GM18505 (cell line): ENCODE measurements around the gene NRGN.

ENCODE experiments used
- ATAC-seq: cut with Tn5 transposase; IDR thresholded peaks from one replicate; pipeline ENCODE4 v1.9.1; 2021; ENCODE audit not compliant: unreplicated experiment
- POLR2A ChIP-seq: IDR thresholded peaks from 4 replicates; pipeline ENCODE4 v1.6.1; 2011; ENCODE audit warnings: borderline replicate concordance; ENCODE audit not compliant: insufficient read depth, insufficient read length; ENCODE audit errors: extremely low read depth

NRGN gene

DNA sequence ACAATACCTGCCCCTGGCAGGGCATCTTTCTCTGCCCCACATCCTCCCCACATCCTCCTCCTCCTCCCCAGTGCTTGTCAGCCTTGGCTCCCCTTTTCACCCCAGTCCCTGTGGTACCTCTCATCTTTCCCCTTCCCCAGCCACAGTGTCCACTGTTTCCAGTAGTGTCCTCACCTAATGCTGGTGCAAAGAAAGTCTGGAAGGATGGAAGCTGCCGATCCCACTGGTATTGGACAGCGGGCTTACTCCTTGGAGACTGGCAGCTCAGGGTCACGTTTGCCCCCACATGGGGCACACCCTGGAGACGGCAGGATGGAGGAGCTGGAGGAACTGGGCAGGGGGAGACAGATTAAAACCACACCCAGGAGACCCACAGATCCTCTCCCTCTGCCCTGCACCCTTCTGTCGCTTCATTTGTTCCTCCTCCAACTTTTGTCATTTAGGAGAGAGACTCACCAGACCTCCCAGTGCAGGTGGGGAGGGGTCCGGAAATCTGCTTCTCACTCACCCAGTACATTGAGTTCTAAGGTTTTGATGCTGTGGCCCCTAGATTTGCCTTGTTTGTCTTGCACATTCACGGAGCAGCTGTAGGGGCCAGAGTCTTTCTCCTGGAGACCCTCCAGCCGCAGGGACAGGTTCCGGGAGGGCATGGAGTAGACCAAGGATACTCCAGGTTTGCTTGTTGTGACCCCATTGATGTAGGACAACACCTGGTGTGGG, 16.5 kb downstream of the NRGN start:
- no peak for TF ChIP-seq POLR2A
- ATAC-seq, result no peak

DNA sequence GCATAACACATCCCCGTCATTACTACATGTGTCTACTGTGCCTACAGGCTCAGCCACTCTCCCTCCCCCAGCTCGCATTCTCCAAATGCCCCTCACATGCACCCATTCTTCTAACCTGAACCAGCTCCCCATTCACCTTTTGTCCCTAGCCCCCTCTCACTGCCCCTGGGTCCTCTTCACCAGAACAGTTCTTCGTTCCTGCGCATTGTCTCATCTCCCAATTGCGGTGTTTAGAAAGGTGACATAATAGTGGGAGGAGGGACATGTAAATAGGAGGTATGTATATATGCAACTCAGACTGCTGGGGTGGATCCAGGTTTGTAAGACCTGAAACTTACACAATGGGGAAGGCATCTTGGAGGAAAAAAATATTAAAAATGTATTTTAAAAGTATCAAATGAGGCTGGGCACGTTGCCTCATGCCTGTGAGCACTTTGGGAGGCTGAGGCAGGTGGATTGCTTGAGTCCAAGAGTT, 17.0 kb downstream of the NRGN start:
- ATAC-seq, result no peak
- no peak for TF ChIP-seq POLR2A

DNA sequence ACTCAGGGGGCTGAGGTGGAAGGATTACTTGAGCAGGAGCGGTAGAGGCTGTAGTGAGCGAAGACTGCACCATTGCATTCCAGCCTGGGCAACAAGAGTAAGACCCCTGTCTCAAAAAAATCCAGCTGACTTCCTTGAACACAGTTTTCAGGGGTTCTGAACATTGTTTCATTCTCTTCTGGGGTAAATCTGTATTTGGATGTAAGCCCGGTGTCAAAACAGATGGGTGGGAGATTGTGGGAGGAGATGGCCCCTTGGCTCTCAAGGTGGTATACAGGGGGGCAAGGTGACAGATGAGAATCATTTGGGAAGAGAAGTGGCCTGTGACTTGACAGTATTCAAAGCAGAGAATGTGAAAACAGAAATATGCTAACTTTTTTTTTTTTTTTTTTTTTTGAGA, 17.6 kb downstream of the NRGN start:
- no peak for ATAC-seq
- no peak for TF ChIP-seq POLR2A

DNA sequence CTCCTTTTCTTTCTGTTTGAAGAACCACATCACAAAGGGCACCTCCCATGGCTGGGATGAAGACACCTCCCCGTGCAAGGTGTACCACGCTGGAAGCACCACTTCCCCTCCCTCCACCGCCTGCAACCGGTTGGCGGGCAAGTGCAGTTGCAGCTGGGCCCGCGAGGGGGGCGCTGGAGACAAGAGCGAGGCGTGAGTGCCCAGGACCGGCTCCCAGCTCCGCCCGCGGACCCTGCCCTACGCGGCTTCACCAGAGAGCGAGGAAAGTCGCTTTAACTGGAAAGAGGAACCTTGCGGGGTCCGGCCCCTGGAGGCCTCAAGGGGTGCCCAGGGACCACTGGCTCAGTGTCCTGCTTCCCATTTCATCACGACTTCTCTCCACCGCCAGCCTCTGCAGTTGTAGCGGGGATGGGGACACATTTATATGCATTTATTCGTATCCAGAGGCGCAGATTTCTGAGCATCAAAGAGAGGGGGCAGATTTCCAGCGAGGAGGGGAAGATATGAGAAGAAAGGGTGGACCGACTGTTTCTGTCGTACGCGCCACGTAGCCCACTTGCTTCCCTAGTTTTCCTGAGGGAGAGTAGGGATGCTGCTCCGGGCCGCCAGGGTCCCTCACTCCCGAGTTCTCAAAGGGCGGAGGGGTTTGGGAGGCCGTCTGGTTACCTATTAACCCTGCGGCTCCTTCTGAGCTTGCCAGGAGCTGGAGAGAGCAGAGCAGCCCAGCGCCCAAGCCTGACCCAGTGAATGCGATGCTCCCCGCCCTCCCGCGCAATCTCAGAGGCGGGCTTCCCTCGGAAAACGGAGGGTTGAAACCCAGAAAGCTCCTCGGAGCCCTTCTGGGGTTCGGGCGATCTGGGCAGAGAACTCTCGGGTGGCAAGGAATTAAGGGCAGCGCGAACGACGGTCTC, 18.9 kb downstream of the NRGN start:
- peak; percentile 44 for ATAC-seq
- TF ChIP-seq POLR2A, result no peak

DNA sequence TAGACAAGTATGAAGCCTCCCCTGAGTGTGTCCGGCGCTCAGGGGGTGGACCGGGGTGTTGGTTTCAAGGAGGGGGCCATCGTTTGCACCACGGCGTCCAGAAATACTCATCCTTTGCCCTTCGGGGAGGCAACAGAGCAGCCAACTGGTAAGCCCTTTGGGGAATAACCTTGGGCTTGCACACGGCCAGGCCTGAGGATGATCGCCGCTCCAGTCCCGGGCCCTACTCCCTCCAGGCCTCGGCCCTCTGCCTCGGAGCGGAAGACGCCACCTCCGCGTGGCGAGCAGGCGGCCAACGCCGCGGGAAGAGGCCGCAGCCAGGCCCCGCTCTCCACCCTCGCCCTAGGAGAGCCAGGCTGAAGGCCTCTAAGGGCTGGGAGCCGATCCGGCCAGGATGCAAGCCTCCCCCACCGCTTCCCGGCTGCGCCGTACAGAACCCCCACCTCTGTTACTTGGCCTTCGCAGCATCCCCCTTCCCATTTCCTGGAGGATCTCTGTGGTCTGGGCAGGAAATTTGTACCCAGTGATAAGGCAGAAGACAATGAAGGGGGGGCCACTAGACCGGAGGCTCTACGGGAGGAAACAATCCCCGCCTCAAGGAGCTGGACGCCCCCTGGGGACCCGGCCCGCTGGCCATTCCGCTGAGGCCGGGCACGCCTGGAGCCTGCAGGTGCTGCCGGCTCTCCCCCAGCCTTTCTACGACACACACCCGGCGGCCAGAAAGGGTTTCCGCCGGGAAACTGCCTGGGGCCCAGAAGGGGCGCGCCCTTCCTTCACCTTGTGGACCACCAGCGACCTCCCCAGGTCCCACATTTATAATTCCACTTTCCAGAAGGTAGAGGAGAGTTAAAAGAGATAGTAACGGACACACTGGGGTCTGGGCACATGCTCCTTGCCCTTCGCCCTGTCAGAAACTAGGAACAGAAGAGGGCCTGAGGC, 19.8 kb downstream of the NRGN start:
- no peak for TF ChIP-seq POLR2A
- ATAC-seq, result no peak

DNA sequence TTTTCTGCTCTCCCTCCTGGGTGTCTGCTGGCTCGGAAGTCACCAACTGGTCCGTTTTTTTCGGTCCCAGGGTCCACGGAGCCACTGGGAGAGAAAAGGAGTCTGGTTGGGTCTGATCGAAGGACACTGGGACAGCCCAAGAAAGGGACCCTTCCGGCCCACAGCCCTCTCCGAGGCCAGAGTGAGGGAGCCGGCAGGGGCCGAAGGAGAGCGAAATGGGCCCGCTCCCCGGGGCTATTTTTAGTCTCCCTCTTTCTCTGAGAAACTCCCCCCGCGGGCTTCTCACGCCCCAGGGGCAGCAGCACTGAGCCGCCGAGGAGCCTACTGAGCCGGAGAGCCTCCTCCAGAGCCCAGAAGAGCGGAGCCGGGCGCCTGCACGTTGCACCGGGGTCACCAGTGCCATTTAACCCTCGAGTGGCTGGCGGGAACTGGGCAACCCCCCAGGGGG, 20.5 kb downstream of the NRGN start:
- TF ChIP-seq POLR2A, result peak; percentile 57
- ATAC-seq, result peak; percentile 28

DNA sequence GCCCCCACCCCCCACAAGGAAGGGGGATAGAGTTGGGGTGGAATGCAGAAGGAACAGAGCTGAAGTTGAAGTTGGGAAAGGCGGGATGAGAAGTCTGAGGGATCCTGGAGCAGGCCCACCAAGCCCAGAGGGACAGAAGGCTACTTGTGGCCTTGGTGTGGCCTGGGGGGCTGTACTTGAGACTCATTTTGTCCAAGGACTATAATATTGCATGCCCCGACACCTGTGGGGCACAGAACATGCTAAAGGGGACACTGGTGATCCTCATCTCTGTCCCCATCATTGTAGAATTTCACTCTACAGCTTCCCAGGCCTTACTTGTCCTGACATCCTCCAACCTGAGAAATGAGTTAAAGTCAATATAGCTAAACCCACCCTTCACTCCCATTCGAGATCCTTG, 21.1 kb downstream of the NRGN start:
- no peak for ATAC-seq
- no peak for TF ChIP-seq POLR2A

DNA sequence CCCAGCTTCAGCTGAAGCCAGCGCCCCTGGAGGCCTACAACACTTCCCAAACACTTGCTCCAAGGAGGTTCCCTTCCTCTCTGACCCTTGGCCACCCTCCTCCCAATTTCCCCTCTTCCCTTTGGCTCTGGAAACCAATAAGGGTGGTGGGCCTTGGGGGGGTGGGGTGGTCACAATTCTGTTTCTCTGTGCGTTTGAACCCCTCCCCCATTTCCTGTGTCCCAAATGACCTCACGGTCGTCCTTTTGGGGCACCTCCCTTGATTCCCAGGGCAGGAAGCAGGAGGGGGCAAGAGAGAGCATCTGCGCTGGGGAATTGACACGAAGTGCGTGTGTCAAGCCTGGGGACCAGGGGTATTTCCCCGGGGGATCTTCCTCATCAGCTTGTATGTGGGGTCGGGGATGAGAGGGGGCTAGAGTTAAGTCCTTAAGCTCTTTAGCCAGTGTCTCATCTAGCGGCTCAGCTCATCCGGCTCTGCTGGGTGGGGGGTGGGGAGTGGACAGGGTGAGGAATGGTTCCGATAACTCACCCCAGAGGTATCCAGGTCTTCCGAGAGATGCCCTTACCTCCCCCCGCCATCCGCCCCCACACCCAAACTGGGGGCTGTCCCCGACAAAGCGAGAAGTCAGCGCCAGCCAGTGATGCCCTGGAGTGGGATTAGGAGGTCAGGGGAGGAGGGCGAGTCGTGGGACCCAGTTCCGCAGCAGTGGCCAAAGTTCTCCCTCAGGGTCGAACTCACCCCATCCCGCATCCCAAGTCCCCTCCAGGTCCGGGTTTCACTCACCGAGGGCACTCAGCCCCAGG, 21.8 kb downstream of the NRGN start:
- ATAC-seq, result peak; percentile 1
- no peak for TF ChIP-seq POLR2A

DNA sequence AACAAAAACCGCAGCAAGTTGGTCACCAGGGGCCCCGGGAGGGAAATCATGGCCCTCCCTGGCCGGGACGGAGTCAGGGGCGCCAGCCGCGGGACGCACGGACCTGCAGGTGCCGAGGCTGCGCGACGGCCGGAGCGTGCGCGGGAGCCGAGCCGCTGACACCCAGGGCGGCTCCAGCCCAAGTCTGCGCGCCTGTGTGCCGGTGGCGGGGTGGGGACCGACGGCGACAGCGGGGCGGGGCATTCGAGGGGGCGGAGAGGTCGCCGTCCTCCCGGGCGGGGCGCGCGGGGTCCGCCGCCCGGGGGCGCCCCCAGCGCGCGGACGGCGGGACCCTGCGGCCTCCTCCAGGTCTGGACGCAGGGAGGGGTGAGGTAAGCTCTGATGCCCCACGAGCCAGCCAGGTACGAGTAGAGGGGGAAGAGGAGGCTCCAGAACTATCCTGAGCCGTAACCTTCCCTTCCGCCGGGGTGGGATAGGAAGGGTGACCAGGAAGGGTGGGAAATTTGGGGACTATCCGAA, 22.4 kb downstream of the NRGN start, which contains the start of gene ESAM:
TSS of gene ESAM (minus strand) at position 186 of the 519 bp plus-strand sequence. CDS start at position 50, 136 bp downstream.
- peak; percentile 95 for TF ChIP-seq POLR2A
- ATAC-seq, result peak; percentile 51

DNA sequence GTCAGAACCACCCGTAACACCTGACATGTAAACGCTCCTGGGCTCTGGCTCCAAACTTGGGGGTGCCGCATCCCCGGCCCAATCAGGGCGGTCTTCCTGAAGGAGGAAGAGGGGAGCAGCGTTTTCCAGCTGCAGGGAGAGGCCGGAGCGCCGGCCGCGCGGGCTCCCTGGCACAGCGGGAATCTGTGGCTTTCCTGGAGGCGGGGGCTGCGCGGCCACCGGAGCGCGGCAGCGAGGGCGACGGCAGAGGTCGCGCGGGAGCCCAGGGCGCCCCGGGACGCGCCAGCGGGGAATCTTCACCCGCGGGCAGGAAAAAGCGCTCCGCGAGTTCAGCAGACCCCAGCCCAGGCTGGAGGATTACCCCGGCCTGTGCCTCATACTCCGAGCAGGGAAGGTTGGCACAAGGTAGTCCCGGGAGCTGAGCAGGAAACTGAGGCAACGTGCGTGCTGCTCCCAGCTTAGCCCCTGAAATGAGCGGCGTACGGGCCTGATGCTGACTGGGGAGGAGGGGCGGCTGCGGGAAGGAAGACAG, 22.9 kb downstream of the NRGN start:
- ATAC-seq, result peak; percentile 20
- TF ChIP-seq POLR2A, result no peak

DNA sequence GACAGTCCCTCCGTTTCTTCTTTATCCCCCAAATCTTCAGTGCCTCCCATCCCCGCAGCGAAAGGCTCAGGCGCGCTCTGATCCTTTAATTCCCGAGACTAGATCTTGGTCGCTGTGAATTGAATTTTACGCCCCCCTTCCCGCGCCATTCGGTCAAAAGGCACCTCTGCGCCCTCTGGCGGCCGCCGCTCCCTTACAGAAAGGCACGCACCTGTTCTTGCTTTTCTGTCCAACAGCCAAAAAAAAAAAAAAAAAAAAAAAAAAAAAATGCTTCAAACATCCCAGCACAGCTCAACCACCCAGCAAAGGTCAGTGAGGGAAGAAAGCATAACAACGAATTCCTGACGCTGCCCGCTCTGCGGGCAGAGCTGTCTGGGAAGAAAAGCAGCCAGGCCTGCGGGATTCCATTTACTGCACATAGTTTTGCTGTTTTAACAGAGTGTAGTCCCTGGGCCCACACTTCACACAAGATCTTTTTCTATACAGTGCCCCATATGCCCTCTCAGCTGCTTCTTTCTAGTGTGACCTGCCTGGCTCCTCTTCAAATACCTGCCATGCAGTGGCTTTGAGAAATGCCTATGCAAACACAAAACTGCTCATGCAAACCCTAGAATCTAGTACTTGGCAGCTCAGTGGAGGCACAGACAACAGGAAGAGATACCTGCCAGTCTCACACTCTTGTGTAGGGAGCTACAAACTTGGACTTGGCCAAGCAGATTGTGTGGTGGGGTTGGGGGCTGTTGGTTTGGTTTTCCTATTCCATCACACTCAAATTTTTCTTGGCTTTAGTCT, 23.6 kb downstream of the NRGN start:
- TF ChIP-seq POLR2A, result no peak
- no peak for ATAC-seq
